Muscle of arm (tissue), 14 donors: ENCODE results near the gene TBC1D25. TPM values are rescaled to one million over a fixed set of nuclear protein-coding genes. Genes with fewer than 3 reads are reported as not detected.

Experiments used
- DNase-seq: peaks from one replicate; pipeline ENCODE4 v3.0.0-alpha.2; 2013
- long read RNA-seq, 11 donors: transcript quantifications; one replicate each; lab custom pipeline, GENCODE V29; 2026
- polyA plus RNA-seq, 12 donors: library from polyadenylated mRNA; unstranded; fragments of 120-200 nt; gene quantifications; one replicate each; pipeline ENCODE4 v1.2.1, GENCODE V29; 2013; ENCODE audit not compliant: insufficient read length in 12 of 12

TBC1D25 gene
- polyA plus RNA-seq = 10 to 100 TPM in 1 of 12 donors, 1 to 10 TPM in 10, not detected in 1; 5.8 to 11.3 (median 8.0) TPM
- long read RNA-seq, donor 1, partial matches to known transcripts = 0 of 3 reads
- long read RNA-seq, donor 1, other reads (novel, unspliced or antisense) = 0 of 3 reads
- long read RNA-seq, donor 2, full-length matches to known transcripts = 6 of 6 reads
- long read RNA-seq, donor 2, partial matches to known transcripts = 0 of 6 reads
- long read RNA-seq, donor 2, other reads (novel, unspliced or antisense) = 0 of 6 reads
- long read RNA-seq, donor 3, full-length matches to known transcripts = 2 of 2 reads
- long read RNA-seq, donor 3, partial matches to known transcripts = 0 of 2 reads
- long read RNA-seq, donor 3, other reads (novel, unspliced or antisense) = 0 of 2 reads
- long read RNA-seq, donor 4, full-length matches to known transcripts = 1 of 1 reads
- long read RNA-seq, donor 4, partial matches to known transcripts = 0 of 1 reads
- long read RNA-seq, donor 4, other reads (novel, unspliced or antisense) = 0 of 1 reads
- long read RNA-seq, donor 5 = 0 reads
- long read RNA-seq, donor 6, full-length matches to known transcripts = 3 of 3 reads
- long read RNA-seq, donor 6, partial matches to known transcripts = 0 of 3 reads
- long read RNA-seq, donor 6, other reads (novel, unspliced or antisense) = 0 of 3 reads
- long read RNA-seq, donor 7 = 0 reads
- long read RNA-seq, donor 8, partial matches to known transcripts = 0 of 1 reads
- long read RNA-seq, donor 8, other reads (novel, unspliced or antisense) = 0 of 1 reads
- long read RNA-seq, donor 9 = 0 reads
- long read RNA-seq, donor 10, partial matches to known transcripts = 0 of 1 reads
- long read RNA-seq, donor 10, other reads (novel, unspliced or antisense) = 0 of 1 reads
- long read RNA-seq, donor 11, full-length matches to known transcripts = 3 of 3 reads
- long read RNA-seq, donor 11, partial matches to known transcripts = 0 of 3 reads
- long read RNA-seq, donor 11, other reads (novel, unspliced or antisense) = 0 of 3 reads

GRCh38 chrX:48539345-48540027 is at the start of gene TBC1D25:
Gene TBC1D25 (plus strand): TSS chrX:48539714. CDS start chrX:48539798, 84 bp downstream.
- DNase-seq = peak; percentile 94

- DNase-seq = no peak
These were observed 49.6 kb upstream of the TBC1D25 start for GRCh38 chrX:48489892-48490291.

- no peak for DNase-seq
These were observed 48.9 kb upstream of the TBC1D25 start for GRCh38 chrX:48490661-48491060.

GRCh38 chrX:48491809-48492208 is 47.7 kb upstream of the TBC1D25 start:
- DNase-seq = no peak

GRCh38 chrX:48492293-48492910 is 47.1 kb upstream of the TBC1D25 start:
- DNase-seq = no peak

- DNase-seq = no peak
These were observed 45.6 kb upstream of the TBC1D25 start for GRCh38 chrX:48493890-48494364.

- no peak for DNase-seq
These were observed 42.9 kb upstream of the TBC1D25 start for GRCh38 chrX:48496660-48497059.

GRCh38 chrX:48497871-48498270 is 41.6 kb upstream of the TBC1D25 start:
- no peak for DNase-seq

GRCh38 chrX:48498374-48498809 is 41.1 kb upstream of the TBC1D25 start:
- no peak for DNase-seq

GRCh38 chrX:48504261-48504660 is 35.3 kb upstream of the TBC1D25 start:
- DNase-seq = no peak

GRCh38 chrX:48505481-48505880 is 34.0 kb upstream of the TBC1D25 start:
- no peak for DNase-seq

- no peak for DNase-seq
These were observed 32.3 kb upstream of the TBC1D25 start for GRCh38 chrX:48507246-48507645.

- peak; percentile 52 for DNase-seq
These were observed 30.9 kb upstream of the TBC1D25 start, which contains the start of gene PORCN for GRCh38 chrX:48508400-48509244. Gene PORCN (plus strand): TSS chrX:48508992. CDS start chrX:48509821, 829 bp downstream.

- DNase-seq = no peak
These were observed 30.3 kb upstream of the TBC1D25 start for GRCh38 chrX:48509245-48509590.

GRCh38 chrX:48509619-48510018 is 29.9 kb upstream of the TBC1D25 start:
- DNase-seq = no peak

GRCh38 chrX:48511560-48511959 is 28.0 kb upstream of the TBC1D25 start:
- DNase-seq = no peak

- DNase-seq = no peak
These were observed 27.1 kb upstream of the TBC1D25 start for GRCh38 chrX:48512371-48512935.

- DNase-seq = no peak
These were observed 25.8 kb upstream of the TBC1D25 start for GRCh38 chrX:48513670-48514069.

- no peak for DNase-seq
These were observed 25.2 kb upstream of the TBC1D25 start for GRCh38 chrX:48514126-48514806.
